Measurements from ENCODE around the gene PRKAR2B. TPM values are rescaled to one million over a fixed set of nuclear protein-coding genes. Genes with fewer than 3 reads are reported as not detected.

Gene PRKAR2B
- total RNA-seq, 4 donors from 2014 or later: 89.5 to 127 (median 102) TPM

- 70% methylated on average over 2 of the region's 2 CpGs for WGBS
- no peak overlapping the region for H3K4me3 ChIP-seq
- TF ChIP-seq POLR2A (IDR thresholded peaks at IDR 0.05; ENCODE audit: low read depth) (no peak), POLR2AphosphoS5 (IDR thresholded peaks at IDR 0.05) (no peak), CTCF (IDR thresholded peaks at IDR 0.05) (no peak), EP300 (IDR thresholded peaks at IDR 0.05) (no peak)
- peak; percentile 45 for DNase-seq (ENCODE audit: extremely low spot score)
- peaks cover 0 to 1% (median under 1%) of the 10 kb centered on the region in 4 donors for H3K9me3 ChIP-seq
- intact Hi-C loops (cut with DNase I): no loop called here
- no peaks in the 10 kb centered on the region for H3K36me3 ChIP-seq
- H3K27me3 ChIP-seq: no peaks in the 10 kb centered on the region
- H3K4me1 ChIP-seq: no peaks in the 10 kb centered on the region
- no peak overlapping the region for H3K27ac ChIP-seq (replicated peaks in 1 of 4)
These were observed 26.4 kb upstream of the PRKAR2B start for GRCh38 chr7:107017965-107018719.

- Histone ChIP-seq H3K4me1 (peaks cover 0 to under 1% (median 0%) of the 10 kb centered on the region in 4 donors), H3K9me3 (peaks cover 0 to 6% (median 3%) of the 10 kb centered on the region in 4 donors), H3K36me3 (no peaks in the 10 kb centered on the region), H3K4me3 (no peak overlapping the region), H3K27ac (replicated peaks in 1 of 4) (no peak overlapping the region), H3K27me3 (no peaks in the 10 kb centered on the region)
- TF ChIP-seq POLR2AphosphoS5 (IDR thresholded peaks at IDR 0.05) (no peak), CTCF (IDR thresholded peaks at IDR 0.05) (no peak), POLR2A (IDR thresholded peaks at IDR 0.05; ENCODE audit: low read depth) (no peak), EP300 (IDR thresholded peaks at IDR 0.05) (no peak)
- intact Hi-C loops (cut with DNase I): no loop called here
- 93% methylated on average over 5 of the region's 5 CpGs for WGBS
- peak; percentile 66 for DNase-seq (ENCODE audit: extremely low spot score)
These were observed 24.1 kb upstream of the PRKAR2B start for GRCh38 chr7:107020400-107020799.

GRCh38 chr7:107021600-107021999, 22.9 kb upstream of the PRKAR2B start:
- Histone ChIP-seq H3K4me3 (no peak overlapping the region), H3K9me3 (peaks cover 0 to 6% (median 3%) of the 10 kb centered on the region in 4 donors), H3K36me3 (no peaks in the 10 kb centered on the region), H3K4me1 (peaks cover 0 to 4% (median 0%) of the 10 kb centered on the region in 4 donors), H3K27ac (replicated peaks in 1 of 4) (no peak overlapping the region), H3K27me3 (no peaks in the 10 kb centered on the region)
- 97% methylated on average over 3 of the region's 3 CpGs for WGBS
- TF ChIP-seq POLR2A (IDR thresholded peaks at IDR 0.05; ENCODE audit: low read depth) (no peak), EP300 (IDR thresholded peaks at IDR 0.05) (no peak), CTCF (IDR thresholded peaks at IDR 0.05) (no peak), POLR2AphosphoS5 (IDR thresholded peaks at IDR 0.05) (no peak)
- DNase-seq (ENCODE audit: extremely low spot score): peak; percentile 24
- intact Hi-C loops (cut with DNase I): no loop called here

GRCh38 chr7:107023522-107024151, 20.9 kb upstream of the PRKAR2B start:
- no peak overlapping the region for H3K27ac ChIP-seq (replicated peaks in 1 of 4)
- intact Hi-C loops (cut with DNase I): no loop called here
- no peak overlapping the region for H3K4me3 ChIP-seq

More at GRCh38 chr7:107023522-107024151, 20.9 kb upstream of the PRKAR2B start:
- Histone ChIP-seq H3K27me3 (no peaks in the 10 kb centered on the region), H3K36me3 (no peaks in the 10 kb centered on the region), H3K9me3 (peaks cover 0 to 6% (median 3%) of the 10 kb centered on the region in 4 donors), H3K4me1 (peaks cover 0 to 4% (median 0%) of the 10 kb centered on the region in 4 donors)
- TF ChIP-seq CTCF (IDR thresholded peaks at IDR 0.05) (no peak), POLR2A (IDR thresholded peaks at IDR 0.05; ENCODE audit: low read depth) (no peak), EP300 (IDR thresholded peaks at IDR 0.05) (no peak), POLR2AphosphoS5 (IDR thresholded peaks at IDR 0.05) (no peak)
- no peak for DNase-seq (ENCODE audit: extremely low spot score)
